Esophagus (tissue), 2 donors: Measurements from ENCODE around the gene AK5. TPM values are rescaled to one million over a fixed set of nuclear protein-coding genes. Genes with fewer than 3 reads are reported as not detected.

Experiments used
- H3K27ac ChIP-seq, 2 donors: one replicate each; pipeline ENCODE4 v1.5.1; 2013; ENCODE audit warnings: low read depth in 2 of 2, mild to moderate bottlenecking in 2 of 2, inconsistent platforms in 1 of 2, low read length in 1 of 2, moderate library complexity in 1 of 2
- H3K27me3 ChIP-seq, 2 donors: one replicate each; pipeline ENCODE4 v1.6.1; 2013; ENCODE audit warnings: low read length in 2 of 2, control low read depth in 1 of 2, mild to moderate bottlenecking in 1 of 2; ENCODE audit not compliant: insufficient read depth in 2 of 2, control insufficient read depth in 1 of 2
- H3K36me3 ChIP-seq, 2 donors: one replicate each; pipeline ENCODE4 v1.6.1; 2013; ENCODE audit warnings: low read length in 1 of 2; ENCODE audit not compliant: control insufficient read depth in 2 of 2, insufficient read depth in 2 of 2
- H3K4me1 ChIP-seq, 2 donors: one replicate each; pipeline ENCODE4 v1.6.1; 2013; ENCODE audit warnings: low read length in 1 of 2; ENCODE audit not compliant: control insufficient read depth in 2 of 2, insufficient read depth in 2 of 2
- H3K4me3 ChIP-seq, 2 donors: one replicate each; pipeline ENCODE4 v1.5.1; 2013; ENCODE audit warnings: low read length in 2 of 2, mild to moderate bottlenecking in 2 of 2, low read depth in 1 of 2, moderate library complexity in 1 of 2
- H3K9me3 ChIP-seq, 2 donors: one replicate each; pipeline ENCODE4 v1.6.1; 2013; ENCODE audit warnings: mild to moderate bottlenecking in 2 of 2, low read depth in 1 of 2, low read length in 1 of 2, moderate library complexity in 1 of 2; ENCODE audit not compliant: control insufficient read depth in 2 of 2, insufficient read depth in 1 of 2
- WGBS, 2 donors: extraction: QIAGEN DNeasy Blood & Tissue Kit; methylation state at CpG; one replicate each; pipeline ENCODE4 v1.1.7; 2013; 5-methylcytosine and 5-hydroxymethylcytosine counted together
- polyA plus RNA-seq, 2 donors: library from polyadenylated mRNA; stranded (reverse); fragments of 200-250 nt; gene quantifications; one replicate each; pipeline ENCODE4 v1.2.3, GENCODE V29; 2013
- donor health status: healthy with polysubstance abuse.
- donor health status: Bipolar disorder and iron deficiency.

Gene AK5
- polyA plus RNA-seq, 2 donors: 0.11 to 0.16 TPM

GRCh38 chr1:77538956-77539518, 257.2 kb downstream of the AK5 start:
- Histone ChIP-seq H3K9me3 (no peaks in the 10 kb centered on the region), H3K4me1 (no peaks in the 10 kb centered on the region), H3K4me3 (no peak overlapping the region), H3K36me3 (no peaks in the 10 kb centered on the region), H3K27ac (no peak overlapping the region), H3K27me3 (no peaks in the 10 kb centered on the region)
- 51 to 64% methylated on average over 7 of the region's 7 CpGs for WGBS, 2 donors

GRCh38 chr1:77539519-77540142, 257.8 kb downstream of the AK5 start:
- Histone ChIP-seq H3K27ac (no peak overlapping the region), H3K4me3 (no peak overlapping the region), H3K36me3 (no peaks in the 10 kb centered on the region), H3K4me1 (no peaks in the 10 kb centered on the region), H3K27me3 (no peaks in the 10 kb centered on the region), H3K9me3 (no peaks in the 10 kb centered on the region)
- 58 to 67% methylated on average over 4 of the region's 4 CpGs for WGBS, 2 donors

- Histone ChIP-seq H3K36me3 (no peaks in the 10 kb centered on the region), H3K9me3 (no peaks in the 10 kb centered on the region), H3K27ac (no peak overlapping the region), H3K4me1 (no peaks in the 10 kb centered on the region), H3K27me3 (no peaks in the 10 kb centered on the region), H3K4me3 (no peak overlapping the region)
- 90 to 91% methylated on average over 6 of the region's 6 CpGs for WGBS, 2 donors
Measured at GRCh38 chr1:77540501-77541161, 258.8 kb downstream of the AK5 start.

DNA sequence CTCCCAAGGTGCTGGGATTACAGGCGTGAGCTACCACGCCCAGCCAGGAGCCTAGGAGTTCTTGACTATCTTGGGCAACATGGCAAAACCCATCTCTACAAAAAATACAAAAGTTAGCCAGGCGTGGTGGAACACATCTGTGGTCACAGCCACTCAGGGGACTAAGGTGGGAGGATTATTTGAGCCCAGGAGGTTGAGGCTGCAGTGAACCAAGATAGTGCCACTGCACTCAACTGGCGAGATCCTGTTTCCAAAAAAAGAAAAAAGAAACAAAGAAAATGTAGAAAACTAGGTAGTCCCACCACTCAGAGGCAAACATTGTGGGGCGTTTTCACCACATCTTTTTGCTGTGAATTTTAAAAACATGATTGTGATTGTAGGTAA, 259.3 kb downstream of the AK5 start:
- 87 to 90% methylated on average over 5 of the region's 5 CpGs for WGBS, 2 donors
- no peak overlapping the region for H3K4me3 ChIP-seq
- H3K9me3 ChIP-seq: no peaks in the 10 kb centered on the region
- no peaks in the 10 kb centered on the region for H3K36me3 ChIP-seq
- H3K27me3 ChIP-seq: no peaks in the 10 kb centered on the region
- H3K27ac ChIP-seq: no peak overlapping the region
- H3K4me1 ChIP-seq: no peaks in the 10 kb centered on the region

DNA sequence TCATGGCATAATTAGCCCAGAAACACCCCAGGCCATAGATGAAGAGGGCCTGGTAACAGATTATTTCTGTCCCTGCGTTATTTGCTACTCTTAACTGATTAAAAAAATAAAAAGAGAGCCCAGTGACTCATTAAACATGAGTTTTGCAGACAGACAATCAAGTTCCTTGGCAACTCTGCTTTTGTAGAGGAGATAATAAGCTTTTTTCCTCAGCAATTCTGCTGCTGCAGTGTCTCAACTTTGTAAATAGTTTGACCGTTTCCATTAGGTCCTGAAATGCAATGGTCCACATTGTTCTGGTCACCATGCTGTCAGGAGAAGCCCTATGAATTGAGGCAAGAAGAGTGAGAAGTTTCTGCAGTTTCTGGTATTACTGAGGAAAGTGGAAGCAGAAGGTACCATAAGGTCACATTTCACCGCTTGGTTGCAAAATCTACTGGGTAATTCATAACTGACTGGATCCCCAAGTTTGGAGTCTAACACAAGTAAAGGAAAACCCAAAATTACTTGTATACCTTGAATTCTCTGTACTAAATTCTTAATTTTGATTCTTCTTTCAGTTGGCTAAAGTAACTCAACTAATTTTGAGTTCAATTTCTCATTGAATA, 261.1 kb downstream of the AK5 start:
- H3K27ac ChIP-seq: no peak overlapping the region
- 72 to 75% methylated on average over 3 of the region's 3 CpGs for WGBS, 2 donors
- no peaks in the 10 kb centered on the region for H3K36me3 ChIP-seq
- no peaks in the 10 kb centered on the region for H3K9me3 ChIP-seq
- H3K4me3 ChIP-seq: no peak overlapping the region
- H3K4me1 ChIP-seq: no peaks in the 10 kb centered on the region
- H3K27me3 ChIP-seq: no peaks in the 10 kb centered on the region

GRCh38 chr1:77543822-77544448, 262.1 kb downstream of the AK5 start:
- H3K36me3 ChIP-seq: no peaks in the 10 kb centered on the region
- no peaks in the 10 kb centered on the region for H3K4me1 ChIP-seq
- H3K4me3 ChIP-seq: no peak overlapping the region
- 71 to 80% methylated on average over 4 of the region's 4 CpGs for WGBS, 2 donors
- H3K27ac ChIP-seq: no peak overlapping the region
- H3K9me3 ChIP-seq: no peaks in the 10 kb centered on the region
- H3K27me3 ChIP-seq: no peaks in the 10 kb centered on the region

DNA sequence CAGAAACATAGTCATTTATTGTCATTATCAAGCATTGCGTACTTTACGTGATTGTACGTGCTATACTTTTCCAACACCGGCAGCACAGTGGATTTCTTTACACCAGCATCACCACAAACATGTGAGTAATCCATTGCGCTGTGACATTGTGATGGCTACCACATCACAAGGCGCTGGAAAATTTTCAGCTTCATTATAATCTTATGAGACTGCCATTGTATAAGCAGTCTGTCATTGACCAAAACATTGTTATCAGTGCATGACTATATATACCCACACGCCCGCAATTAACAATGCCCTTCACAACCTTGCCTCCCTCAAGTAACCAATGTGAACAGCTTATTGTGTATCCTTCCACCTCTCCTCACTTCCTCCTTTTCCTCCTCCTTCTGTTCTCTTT, 263.0 kb downstream of the AK5 start:
- Histone ChIP-seq H3K4me3 (no peak overlapping the region), H3K27ac (no peak overlapping the region), H3K9me3 (no peaks in the 10 kb centered on the region), H3K27me3 (no peaks in the 10 kb centered on the region), H3K4me1 (no peaks in the 10 kb centered on the region), H3K36me3 (no peaks in the 10 kb centered on the region)
- 91 to 94% methylated on average over 8 of the region's 8 CpGs for WGBS, 2 donors

DNA sequence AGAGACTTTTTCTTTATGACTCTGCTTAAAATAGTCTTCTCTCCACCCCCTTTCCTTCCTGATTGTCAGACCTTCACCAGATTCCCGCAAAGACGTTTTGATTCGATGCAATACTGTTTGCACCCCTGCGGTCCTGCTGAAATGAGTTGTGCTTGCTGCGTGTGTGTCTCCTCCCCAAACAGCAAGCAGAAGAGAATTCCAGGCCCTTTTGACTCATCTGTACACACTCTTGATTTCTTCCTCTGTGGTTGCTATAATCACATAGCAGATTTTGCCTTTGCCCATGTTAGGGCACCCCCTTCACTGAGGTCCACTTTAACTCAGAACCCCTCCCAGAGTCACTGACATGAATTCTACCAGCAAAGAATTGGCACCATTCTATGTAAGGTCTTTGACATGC, 264.2 kb downstream of the AK5 start:
- no peaks in the 10 kb centered on the region for H3K27me3 ChIP-seq
- no peak overlapping the region for H3K4me3 ChIP-seq
- H3K27ac ChIP-seq: no peak overlapping the region
- 75 to 79% methylated on average over 5 of the region's 5 CpGs for WGBS, 2 donors
- H3K36me3 ChIP-seq: no peaks in the 10 kb centered on the region
- H3K9me3 ChIP-seq: no peaks in the 10 kb centered on the region
- H3K4me1 ChIP-seq: no peaks in the 10 kb centered on the region

DNA sequence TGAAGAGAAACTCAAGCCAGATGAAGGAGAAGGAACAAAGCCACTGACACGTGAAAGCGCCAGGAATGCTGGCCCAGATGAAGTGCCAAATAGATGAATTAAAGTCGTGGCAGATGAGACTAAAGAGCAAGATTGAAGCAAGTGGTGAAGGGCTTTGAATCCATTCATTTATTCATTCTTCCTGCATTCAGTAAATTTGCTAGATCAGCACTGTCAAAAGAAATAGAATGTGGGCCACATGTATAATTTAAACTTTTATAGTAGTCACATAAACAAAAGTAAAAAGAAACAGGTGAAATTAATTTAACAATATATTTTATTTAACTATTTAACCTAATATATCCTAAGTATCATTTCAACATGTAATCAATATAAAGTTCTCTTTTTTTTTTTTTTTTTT, 265.1 kb downstream of the AK5 start:
- no peak overlapping the region for H3K4me3 ChIP-seq
- H3K27ac ChIP-seq: no peak overlapping the region
- H3K36me3 ChIP-seq: no peaks in the 10 kb centered on the region
- no peaks in the 10 kb centered on the region for H3K4me1 ChIP-seq
- 79 to 81% methylated on average over 3 of the region's 3 CpGs for WGBS, 2 donors
- H3K27me3 ChIP-seq: no peaks in the 10 kb centered on the region
- no peaks in the 10 kb centered on the region for H3K9me3 ChIP-seq
